Femur (tissue), 1 donor: ENCODE results near the gene SH3BP1.
"Not testable (repeated sequence)": the region's sequence is repeated elsewhere in the genome, so short reads cannot be mapped to it uniquely, and the experiment has no call there.

Experiments
- DNase-seq: peaks from one replicate; pipeline ENCODE4 v3.0.0-alpha.2; 2017

Gene SH3BP1

GRCh38 chr22:37680191-37680851 is 40.9 kb downstream of the SH3BP1 start:
- no peak for DNase-seq

GRCh38 chr22:37681001-37681424 is 41.5 kb downstream of the SH3BP1 start:
- no peak for DNase-seq

DNA sequence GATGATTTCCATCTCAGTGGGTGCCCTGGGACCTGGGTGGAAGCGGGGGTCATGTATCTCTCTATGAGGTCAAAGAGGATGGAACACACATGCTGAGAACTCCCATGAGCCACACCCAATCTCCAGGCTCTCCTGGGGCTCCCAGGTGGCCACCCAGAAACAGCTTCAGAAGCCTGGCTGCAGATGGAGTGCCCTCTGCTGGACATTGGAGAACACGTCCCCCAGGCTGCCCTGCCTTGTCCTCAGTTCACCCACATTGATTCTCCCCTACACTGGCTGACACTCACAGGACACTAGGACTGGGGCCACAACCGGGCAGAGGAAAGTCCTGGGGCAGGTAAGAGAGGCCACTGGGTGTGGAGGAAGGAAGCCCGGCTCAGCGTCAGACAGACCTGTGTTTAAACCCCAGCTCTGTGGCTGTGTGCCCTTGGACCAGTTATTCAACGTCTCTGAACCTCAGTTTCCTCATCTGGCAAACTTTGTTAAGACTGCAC is 42.1 kb downstream of the SH3BP1 start:
- peak; percentile 82 for DNase-seq

DNA sequence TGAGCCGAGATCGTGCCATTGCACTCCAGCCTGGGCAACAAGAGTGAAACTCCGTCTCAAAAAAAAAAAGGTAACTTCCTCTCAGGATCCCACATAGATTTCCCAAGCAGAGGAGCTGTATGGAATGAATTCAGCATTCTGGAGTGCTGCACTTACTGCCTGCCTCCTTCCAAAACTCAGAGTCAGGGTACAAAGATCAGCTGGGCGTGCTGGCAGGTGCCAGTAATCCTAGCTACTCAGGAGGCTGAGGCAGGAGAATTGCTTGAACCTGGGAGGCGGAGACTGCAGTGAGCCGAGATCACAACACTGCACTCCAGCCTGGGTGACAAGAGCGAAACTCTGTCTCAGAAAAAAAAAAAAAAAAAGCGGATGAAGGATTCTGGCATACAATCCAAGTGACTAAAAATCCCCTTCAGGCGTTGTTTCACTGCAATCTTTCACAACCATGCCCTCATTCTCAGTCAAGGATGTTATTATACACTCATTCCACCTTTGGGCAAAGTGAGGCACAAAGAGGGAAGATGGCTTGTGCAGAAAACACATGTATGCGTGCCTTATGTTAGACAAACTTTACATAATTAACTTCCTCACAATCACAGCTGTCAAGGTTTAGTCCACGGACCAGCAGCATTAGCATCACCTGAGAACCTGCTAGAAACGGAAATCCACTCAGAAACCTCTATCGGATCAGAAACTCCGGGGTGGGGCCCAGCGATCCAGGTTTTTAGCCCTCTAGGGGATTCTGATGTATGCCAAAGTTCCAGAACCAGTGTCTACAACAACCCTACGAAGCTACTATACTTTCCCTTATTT is 45.5 kb downstream of the SH3BP1 start:
- DNase-seq = no peak

DNA sequence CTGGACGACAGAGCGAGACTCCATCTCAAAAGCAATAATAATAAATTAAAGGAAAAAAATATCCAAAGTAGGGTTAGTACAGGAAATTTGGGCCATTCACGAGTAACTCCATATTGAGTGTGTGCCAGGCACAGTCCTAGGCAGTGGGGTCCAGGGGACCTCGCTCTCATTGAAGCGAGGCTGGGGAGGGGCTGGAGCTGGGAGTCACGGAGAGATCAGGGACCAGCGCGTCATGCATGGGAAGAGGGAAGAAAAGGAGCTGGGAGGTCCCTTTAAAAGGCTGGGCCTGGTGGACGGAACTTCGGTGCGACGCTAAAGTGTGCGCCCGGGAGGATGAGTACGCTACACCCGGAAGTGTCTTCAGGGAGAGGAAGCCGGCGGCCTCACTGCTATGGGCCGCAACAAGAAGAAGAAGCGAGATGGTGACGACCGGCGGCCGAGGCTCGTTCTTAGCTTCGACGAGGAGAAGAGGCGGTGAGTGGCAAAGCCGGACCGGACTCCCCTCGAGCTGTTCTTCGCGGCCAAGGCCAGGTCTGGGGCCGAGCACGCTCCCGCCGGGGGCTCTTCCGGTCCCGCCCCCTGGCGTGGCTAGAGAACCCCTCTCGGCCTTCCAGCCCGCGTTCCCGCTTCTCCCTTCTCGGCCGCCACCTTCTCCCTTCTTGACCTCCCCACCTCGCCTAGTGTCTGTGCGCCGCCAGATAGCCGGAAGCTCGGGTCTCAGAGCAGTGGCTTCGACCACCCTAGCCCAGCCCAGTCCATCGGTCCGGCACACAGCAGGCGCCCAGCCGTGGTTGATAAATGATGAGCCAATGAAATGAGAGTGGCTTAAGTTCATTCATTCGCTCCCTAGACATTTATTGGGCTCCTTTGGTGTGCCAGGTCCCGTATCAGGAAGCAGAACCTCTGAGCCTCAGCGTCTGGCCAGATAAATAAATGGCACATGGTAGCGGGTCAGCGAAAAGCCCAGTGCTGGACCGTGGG is 46.8 kb downstream of the SH3BP1 start, which contains the start of gene NOL12:
Gene NOL12 (plus strand): TSS at position 342 of the 981 bp plus-strand sequence. CDS start 50 bp downstream, at position 392.
- DNase-seq = peak; percentile 91

GRCh38 chr22:37690407-37690806 is 50.9 kb downstream of the SH3BP1 start:
- no peak for DNase-seq

GRCh38 chr22:37690901-37691504 is 51.5 kb downstream of the SH3BP1 start:
- no peak for DNase-seq

DNA sequence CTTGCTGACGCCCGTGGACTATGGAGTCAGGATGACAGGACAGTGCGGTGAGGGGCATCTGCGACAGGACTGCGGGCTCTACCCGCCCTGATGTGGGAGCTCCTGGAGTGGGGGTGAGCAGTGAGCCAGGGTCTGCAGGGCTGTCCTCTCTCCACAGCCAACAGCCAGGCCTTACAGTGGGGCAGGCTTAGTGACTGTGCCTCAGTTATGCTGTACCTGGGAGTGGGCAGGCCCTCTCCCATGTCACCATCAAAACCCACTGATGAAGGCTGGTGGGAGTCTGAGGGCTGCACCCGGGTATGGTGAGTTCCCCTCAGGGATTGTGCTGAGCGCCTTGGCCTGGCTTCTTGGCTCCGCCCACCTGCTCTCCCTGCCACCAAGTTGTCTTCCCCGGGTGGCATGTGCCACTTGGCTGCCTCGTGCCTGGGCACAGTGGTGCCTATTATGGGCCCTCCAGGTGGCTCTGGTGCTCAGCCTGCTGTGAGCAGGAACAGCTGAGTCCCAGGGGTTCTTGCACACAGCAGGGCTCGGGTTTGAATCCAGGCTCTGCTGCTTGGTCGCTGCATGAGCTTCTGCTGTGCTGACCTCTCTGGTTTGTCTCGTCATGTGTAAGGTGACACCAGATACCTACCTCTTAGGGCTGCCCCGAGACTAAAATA is 53.3 kb downstream of the SH3BP1 start:
- no peak for DNase-seq

GRCh38 chr22:37694131-37694530 is 54.7 kb downstream of the SH3BP1 start:
- DNase-seq = not testable (repeated sequence)

GRCh38 chr22:37696260-37696656 is 56.8 kb downstream of the SH3BP1 start:
- not testable (repeated sequence) for DNase-seq

- peak; percentile 96 for DNase-seq
These were observed 57.4 kb downstream of the SH3BP1 start, which contains the start of gene TRIOBP for GRCh38 chr22:37696657-37697537. Gene TRIOBP (plus strand): TSS chr22:37697048. CDS start chr22:37701366, 4,318 bp downstream.

DNA sequence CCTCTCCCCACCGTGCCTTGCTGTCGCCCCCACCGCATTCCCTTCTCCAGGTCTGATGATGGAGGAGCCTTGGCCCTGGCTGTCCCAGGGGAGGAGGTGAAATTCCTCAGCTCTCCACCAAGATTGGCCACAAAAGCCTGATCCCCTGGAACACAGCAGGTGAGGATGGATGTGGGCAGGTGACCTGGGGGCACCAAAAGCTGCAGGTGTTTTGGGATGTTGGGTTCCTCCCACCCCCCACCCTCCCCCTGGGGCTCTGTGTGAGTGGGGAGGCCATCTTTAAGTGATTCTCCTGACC is 58.0 kb downstream of the SH3BP1 start:
- DNase-seq = no peak

- DNase-seq = no peak
These were observed 61.8 kb downstream of the SH3BP1 start for GRCh38 chr22:37701141-37701786.

- DNase-seq = no peak
These were observed 64.4 kb downstream of the SH3BP1 start for GRCh38 chr22:37703906-37704305.

DNA sequence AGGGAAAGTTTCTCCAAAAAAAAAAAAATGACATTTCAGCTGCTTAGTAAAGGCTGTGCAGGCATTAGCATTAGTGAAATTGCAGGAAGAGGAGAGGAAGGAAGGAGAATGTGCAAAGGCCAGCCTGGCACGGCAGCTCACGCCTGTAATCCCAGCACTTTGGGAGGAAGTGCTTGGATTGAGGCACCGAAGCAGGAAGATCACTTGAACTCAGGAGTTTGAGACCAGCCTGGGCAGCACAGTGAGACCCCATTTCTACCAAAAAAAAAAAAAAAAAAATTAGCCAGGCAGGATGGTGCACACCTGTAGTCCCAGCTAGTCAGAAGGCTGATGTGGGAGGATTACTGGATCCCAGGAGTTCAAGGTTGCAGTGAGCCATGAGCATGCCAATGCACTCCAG is 65.2 kb downstream of the SH3BP1 start:
- DNase-seq = no peak

- no peak for DNase-seq
These were observed 65.7 kb downstream of the SH3BP1 start for GRCh38 chr22:37705205-37705604.
